K562 (cell line): ENCODE data around the gene DIO3. TPM values are rescaled to one million over a fixed set of nuclear protein-coding genes. Genes with fewer than 3 reads are reported as not detected.

Experiments used
- ATAC-seq: fragments of 200-7000 bp; cut with Tn5 transposase; 3 replicates; pipeline ENCODE4 v1.9.1; 2020; ENCODE audit warnings: moderate library complexity
- BruUV-seq: library from RNA; stranded (reverse); fragments of 400-500 nt; replicated peaks from 2 replicates; lab custom pipeline; 2021; lab: Mats Ljungman, UMichigan
- CTCF ChIA-PET: fragments of 300-600 bp; formaldehyde crosslinking; extraction: SDS; loops from one replicate; lab custom pipeline; 2021; ENCODE audit warnings: low intra/inter-chr PET ratio; lab: Yijun Ruan, JAX
- POLR2A ChIA-PET: fragments of 300-600, 350-650 bp; sonication (Branson Sonifier 250); formaldehyde crosslinking; extraction: SDS; loops from one replicate; lab custom pipeline; 2021; ENCODE audit warnings: antibody characterized with exemption, inconsistent platforms; lab: Yijun Ruan, JAX
- DNase-seq, 4 experiments: peaks; one replicate each; pipeline versions ENCODE4 v3.0.0 to v3.0.0-alpha.2; 2011 to 2018; ENCODE audit warnings: low spot score in 3 of 4, mixed read lengths in 3 of 4; ENCODE audit errors: extremely low read depth in 1 of 4
- FAIRE-seq: peaks from 2 replicates; lab custom pipeline; 2011; peaks lifted over from hg19 to GRCh38; lab: Jason Lieb, UNC
- H2AFZ ChIP-seq: 2 replicates; pipeline ENCODE4 v1.6.0; 2011; ENCODE audit warnings: low read depth, low read length, control low read depth, inconsistent platforms
- H3K27ac ChIP-seq: fragments of 200-600 bp; 3 replicates; pipeline ENCODE4 v1.8.0; 2011; ENCODE audit warnings: low read depth, mild to moderate bottlenecking, control low read depth, inconsistent platforms, low read length, moderate library complexity, mixed read lengths; ENCODE audit errors: extremely low read depth
- H3K27me3 ChIP-seq, 2 experiments: fragments of 300-600 bp in 1 of 2; 2 replicates in 1 of 2; 3 replicates in 1 of 2; pipeline versions ENCODE4 v1.6.0 to v1.8.0; 2011; ENCODE audit warnings: inconsistent platforms in 2 of 2, low read length in 2 of 2, mild to moderate bottlenecking in 1 of 2, mixed read lengths in 1 of 2, moderate library complexity in 1 of 2; ENCODE audit not compliant: control insufficient read depth in 2 of 2, insufficient read depth in 2 of 2
- H3K36me3 ChIP-seq: fragments of 300-600 bp; 3 replicates; pipeline ENCODE4 v1.8.0; 2011; ENCODE audit warnings: mild to moderate bottlenecking, low read length, inconsistent platforms; ENCODE audit not compliant: control insufficient read depth, insufficient read depth
- H3K4me1 ChIP-seq, 2 experiments: fragments of 200-600 bp in 1 of 2; replicated peaks in 1 of 2; 2 replicates in 1 of 2; 3 replicates in 1 of 2; pipeline versions ENCODE4 v1.5.1 to v1.8.0; 2011; ENCODE audit warnings: inconsistent platforms in 2 of 2, low read length in 2 of 2, mild to moderate bottlenecking in 1 of 2, mixed read lengths in 1 of 2, moderate library complexity in 1 of 2; ENCODE audit not compliant: control insufficient read depth in 2 of 2, insufficient read depth in 2 of 2
- H3K4me2 ChIP-seq: 2 replicates; pipeline ENCODE4 v1.6.1; 2011; ENCODE audit warnings: low read length, control low read depth, inconsistent platforms, mixed read lengths; ENCODE audit not compliant: insufficient read depth
- H3K4me3 ChIP-seq: fragments of 200-600 bp; sonication (generic), shearing (Covaris generic); 2 replicates; pipeline ENCODE4 v1.5.1; 2016; ENCODE audit warnings: control low read depth, inconsistent platforms
- H3K79me2 ChIP-seq: fragments of 200-600 bp; 3 replicates; pipeline ENCODE4 v1.8.0; 2011; ENCODE audit warnings: low read length, inconsistent platforms; ENCODE audit not compliant: control insufficient read depth, insufficient read depth
- H3K9ac ChIP-seq, 2 experiments: 2 replicates each; pipeline versions ENCODE4 v1.6.0 to v1.6.1; 2011; ENCODE audit warnings: low read depth in 2 of 2, low read length in 2 of 2, control low read depth in 1 of 2, inconsistent platforms in 1 of 2, mild to moderate bottlenecking in 1 of 2, mixed read lengths in 1 of 2; ENCODE audit not compliant: insufficient read depth in 1 of 2
- H3K9me1 ChIP-seq: one replicate; pipeline ENCODE4 v1.6.0; 2011; ENCODE audit warnings: inconsistent platforms, mild to moderate bottlenecking, low read length, moderate library complexity; ENCODE audit not compliant: control insufficient read depth, insufficient read depth
- H3K9me3 ChIP-seq: replicated peaks from 2 replicates; pipeline ENCODE4 v1.5.1; 2011; ENCODE audit warnings: low read depth, low read length, inconsistent platforms; ENCODE audit not compliant: control insufficient read depth, insufficient read depth
- H4K20me1 ChIP-seq: replicated peaks from 2 replicates; pipeline ENCODE4 v1.6.1; 2011; ENCODE audit warnings: low read length, inconsistent platforms, mixed read lengths; ENCODE audit not compliant: control insufficient read depth, insufficient read depth
- CBFB ChIP-seq: sonication (generic); formaldehyde crosslinking; IDR thresholded peaks from 2 replicates; pipeline ENCODE4 v1.4.0; 2020; ENCODE audit warnings: mild to moderate bottlenecking, missing genetic modification reagents
- FOXA1 ChIP-seq: fragments of 450-650 bp; IDR thresholded peaks from 2 replicates; pipeline ENCODE4 v1.6.1; 2016; ENCODE audit warnings: mild to moderate bottlenecking, borderline replicate concordance
- JUND ChIP-seq, 2 experiments: IDR thresholded peaks; 2 replicates in 1 of 2; 3 replicates in 1 of 2; pipeline ENCODE4 v1.6.1; 2011; ENCODE audit warnings: borderline replicate concordance in 2 of 2, low read depth in 2 of 2, low read length in 2 of 2, improper control_type of control experiment in 1 of 2, missing biosample characterization in 1 of 2, missing genetic modification characterization in 1 of 2, missing genetic modification reagents in 1 of 2
- MAFG ChIP-seq: fragments of 450-650 bp; conservative IDR thresholded peaks from 2 replicates; pipeline ENCODE4 v1.6.1; 2016; ENCODE audit warnings: missing genetic modification characterization, missing compliant biosample characterization
- MCM5 ChIP-seq: fragments of 450-650 bp; IDR thresholded peaks from 2 replicates; pipeline ENCODE4 v1.6.1; 2016; ENCODE audit warnings: low read depth
- MTA3 ChIP-seq: fragments of 450-650 bp; formaldehyde crosslinking; IDR thresholded peaks from 2 replicates; pipeline ENCODE4 v1.6.1; 2017; ENCODE audit warnings: mild to moderate bottlenecking, borderline replicate concordance
- POLR2H ChIP-seq: IDR thresholded peaks from 2 replicates; pipeline ENCODE4 v1.6.1; 2016; ENCODE audit warnings: missing genetic modification characterization, low read depth, mild to moderate bottlenecking, control low read depth, missing compliant biosample characterization, moderate library complexity
- SOX6 ChIP-seq: fragments of 450-650 bp; IDR thresholded peaks from 2 replicates; pipeline ENCODE4 v1.6.1; 2014; ENCODE audit warnings: mild to moderate bottlenecking
- TSC22D4 ChIP-seq: fragments of 450-650 bp; IDR thresholded peaks from 2 replicates; pipeline ENCODE4 v1.6.1; 2016; ENCODE audit warnings: missing genetic modification characterization, missing biosample characterization, control low read depth
- ZKSCAN3 ChIP-seq: fragments of 250-450 bp; sonication (Bioruptor Pico); IDR thresholded peaks from 2 replicates; pipeline ENCODE4 v1.4.0; 2020
- ZKSCAN8 ChIP-seq: fragments of 200-800 bp; sonication (Bioruptor generic); IDR thresholded peaks from 2 replicates; pipeline ENCODE4 v1.6.1; 2016; ENCODE audit warnings: missing genetic modification characterization, missing compliant biosample characterization
- ZNF146 ChIP-seq: IDR thresholded peaks from one replicate; pipeline ENCODE4 v1.6.1; 2018; ENCODE audit warnings: missing compliant biosample characterization; ENCODE audit not compliant: unreplicated experiment
- ZNF24 ChIP-seq: fragments of 450-650 bp; IDR thresholded peaks from 2 replicates; pipeline ENCODE4 v1.6.1; 2016
- ZNF507 ChIP-seq: conservative IDR thresholded peaks from 2 replicates; pipeline ENCODE4 v1.6.1; 2017; ENCODE audit warnings: missing genetic modification characterization, missing compliant biosample characterization
- ZNF695 ChIP-seq: fragments of 450-650 bp; formaldehyde crosslinking; IDR thresholded peaks from 2 replicates; pipeline ENCODE4 v1.4.0; 2020; ENCODE audit warnings: mild to moderate bottlenecking, moderate library complexity
- WGBS: fragments of 100-300 bp; shearing (Covaris generic); methylation state at CpG from one replicate; pipeline ENCODE4 v1.1.6; 2016; ENCODE audit warnings: low coverage, mixed read lengths; ENCODE audit not compliant: insufficient coverage; ENCODE audit errors: missing lambda C conversion rate; 5-methylcytosine and 5-hydroxymethylcytosine counted together
- in situ Hi-C: fragments of 300-500 bp; cut with MboI; formaldehyde crosslinking; loops from 4 replicates; pipeline ENCODE4 v1.15.0; 2018; ENCODE audit warnings: inconsistent platforms, mixed read lengths
- intact Hi-C: fragments of 100-400 bp; cut with micrococcal nuclease; formaldehyde crosslinking; loops from 2 replicates; pipeline ENCODE4 v1.14.2; 2022
- polyA plus RNA-seq, 8 experiments: library from polyadenylated mRNA; depleted of rRNA in 4 of 8; stranded (reverse) in 5 of 8; unstranded in 3 of 8; fragments of >200 nt; fragmentation: Nextera tagmentation in 2 of 8; fragmentation: Illumina TruSeq in 1 of 8; extraction: Ambion mirVana in 2 of 8; extraction: Trizol in 1 of 8; gene quantifications; 2 replicates each; pipeline versions ENCODE4 v1.2.1 to v1.2.3, GENCODE V29; 2011 to 2014; ENCODE audit warnings: inconsistent platforms in 1 of 8, missing spikeins in 1 of 8
- total RNA-seq, 7 experiments: library from RNA; depleted of rRNA in 6 of 7; stranded (reverse); fragments of >200 nt in 6 of 7; fragmentation: Illumina TruSeq in 2 of 7; extraction: Trizol in 2 of 7; gene quantifications; 2 replicates each; pipeline versions ENCODE4 v1.2.1 to v1.2.3, GENCODE V29; 2011 to 2021; ENCODE audit warnings: low replicate concordance in 1 of 7
- TF ChIP-seq, protein P1 (sequence below): fragments of 450-650 bp; formaldehyde crosslinking; conservative IDR thresholded peaks from 2 replicates; pipeline ENCODE4 v1.4.0; 2022; ENCODE audit warnings: mild to moderate bottlenecking, missing genetic modification characterization
- TF ChIP-seq, protein P2 (sequence below): fragments of 150-350 bp; IDR thresholded peaks from 2 replicates; pipeline ENCODE4 v1.6.1; 2014; ENCODE audit warnings: low read depth, mild to moderate bottlenecking, low read length, borderline replicate concordance

Gene DIO3
- total and polyA plus RNA-seq, 9 of the 15 experiments (the other 6 are each of a cell fraction or from before 2014, with no cell fraction given), result not detected

DNA sequence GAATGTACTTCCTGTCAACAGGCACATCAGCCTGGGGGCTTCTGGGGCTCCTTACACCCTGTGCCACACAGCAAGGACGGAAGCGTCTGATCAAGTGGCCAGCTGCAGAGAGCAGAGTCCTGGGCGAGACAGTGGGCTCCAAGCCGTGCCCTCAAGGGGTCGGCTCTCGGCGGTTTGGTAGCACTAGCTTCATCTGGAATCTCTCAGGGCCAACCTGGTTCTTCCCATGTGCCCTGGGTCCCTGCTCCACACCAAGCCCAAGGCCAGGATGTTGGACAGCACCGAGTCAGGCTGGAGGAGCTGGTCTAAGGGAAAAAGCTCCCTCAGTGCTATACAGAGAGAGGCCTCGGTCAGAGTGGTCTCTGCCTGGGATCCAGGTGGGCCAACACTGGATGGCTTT lies 20.5 kb downstream of the DIO3 start:
- in situ Hi-C loops, result no loop called here
- ATAC-seq, result no peak

DNA sequence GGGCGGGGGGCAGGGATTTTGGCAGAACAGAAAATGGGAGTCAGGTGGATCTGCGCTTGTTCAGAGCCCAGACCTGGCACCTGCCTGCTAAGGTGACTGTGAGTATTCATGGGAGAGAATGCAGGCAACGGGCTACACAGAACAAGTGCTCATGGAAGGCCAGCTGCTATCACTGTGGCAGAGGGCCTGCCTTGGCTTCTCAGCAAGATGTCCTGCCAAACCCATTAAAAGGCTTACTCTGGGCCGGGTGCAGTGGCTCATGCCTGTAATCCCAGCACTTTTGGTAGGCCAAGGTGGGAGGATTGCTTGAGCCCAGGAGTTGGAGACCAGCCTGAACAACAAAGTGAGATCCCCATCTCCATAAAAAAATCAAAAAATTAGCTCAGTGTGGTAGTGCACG lies 21.0 kb downstream of the DIO3 start:
- peaks cover 0 to 16% of the 10 kb centered on the region in 2 experiments; a peak in 2 of 5 replicates for H3K4me1 ChIP-seq
- FAIRE-seq, result no peak
- no peak for TF ChIP-seq MCM5
- no peak for TF ChIP-seq MAFG (tag)
- no peak for TF ChIP-seq FOXA1
- TF ChIP-seq POLR2H (tag), result no peak
- no peak for TF ChIP-seq TSC22D4 (tag)
- no peak for TF ChIP-seq ZNF507 (tag)
- TF ChIP-seq MTA3, result no peak
- TF ChIP-seq, protein P1, sequence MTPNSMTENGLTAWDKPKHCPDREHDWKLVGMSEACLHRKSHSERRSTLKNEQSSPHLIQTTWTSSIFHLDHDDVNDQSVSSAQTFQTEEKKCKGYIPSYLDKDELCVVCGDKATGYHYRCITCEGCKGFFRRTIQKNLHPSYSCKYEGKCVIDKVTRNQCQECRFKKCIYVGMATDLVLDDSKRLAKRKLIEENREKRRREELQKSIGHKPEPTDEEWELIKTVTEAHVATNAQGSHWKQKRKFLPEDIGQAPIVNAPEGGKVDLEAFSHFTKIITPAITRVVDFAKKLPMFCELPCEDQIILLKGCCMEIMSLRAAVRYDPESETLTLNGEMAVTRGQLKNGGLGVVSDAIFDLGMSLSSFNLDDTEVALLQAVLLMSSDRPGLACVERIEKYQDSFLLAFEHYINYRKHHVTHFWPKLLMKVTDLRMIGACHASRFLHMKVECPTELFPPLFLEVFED (CRISPR knock-in tag), result no peak
- TF ChIP-seq, protein P2, sequence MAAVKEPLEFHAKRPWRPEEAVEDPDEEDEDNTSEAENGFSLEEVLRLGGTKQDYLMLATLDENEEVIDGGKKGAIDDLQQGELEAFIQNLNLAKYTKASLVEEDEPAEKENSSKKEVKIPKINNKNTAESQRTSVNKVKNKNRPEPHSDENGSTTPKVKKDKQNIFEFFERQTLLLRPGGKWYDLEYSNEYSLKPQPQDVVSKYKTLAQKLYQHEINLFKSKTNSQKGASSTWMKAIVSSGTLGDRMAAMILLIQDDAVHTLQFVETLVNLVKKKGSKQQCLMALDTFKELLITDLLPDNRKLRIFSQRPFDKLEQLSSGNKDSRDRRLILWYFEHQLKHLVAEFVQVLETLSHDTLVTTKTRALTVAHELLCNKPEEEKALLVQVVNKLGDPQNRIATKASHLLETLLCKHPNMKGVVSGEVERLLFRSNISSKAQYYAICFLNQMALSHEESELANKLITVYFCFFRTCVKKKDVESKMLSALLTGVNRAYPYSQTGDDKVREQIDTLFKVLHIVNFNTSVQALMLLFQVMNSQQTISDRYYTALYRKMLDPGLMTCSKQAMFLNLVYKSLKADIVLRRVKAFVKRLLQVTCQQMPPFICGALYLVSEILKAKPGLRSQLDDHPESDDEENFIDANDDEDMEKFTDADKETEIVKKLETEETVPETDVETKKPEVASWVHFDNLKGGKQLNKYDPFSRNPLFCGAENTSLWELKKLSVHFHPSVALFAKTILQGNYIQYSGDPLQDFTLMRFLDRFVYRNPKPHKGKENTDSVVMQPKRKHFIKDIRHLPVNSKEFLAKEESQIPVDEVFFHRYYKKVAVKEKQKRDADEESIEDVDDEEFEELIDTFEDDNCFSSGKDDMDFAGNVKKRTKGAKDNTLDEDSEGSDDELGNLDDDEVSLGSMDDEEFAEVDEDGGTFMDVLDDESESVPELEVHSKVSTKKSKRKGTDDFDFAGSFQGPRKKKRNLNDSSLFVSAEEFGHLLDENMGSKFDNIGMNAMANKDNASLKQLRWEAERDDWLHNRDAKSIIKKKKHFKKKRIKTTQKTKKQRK, result no peak

More for the DNA sequence above, 20.5 kb downstream of the DIO3 start:
- POLR2A ChIA-PET, result no interaction called here
- no peaks in the 10 kb centered on the region for H3K9me3 ChIP-seq
- WGBS, result 23% methylated on average over 9 of the region's 9 CpGs
- no peaks in the 10 kb centered on the region for H4K20me1 ChIP-seq
- H3K9ac ChIP-seq, result no peak overlapping the region
- CTCF ChIA-PET, result no interaction called here
- no peak for TF ChIP-seq ZNF695
- TF ChIP-seq SOX6, result no peak
- no peak for TF ChIP-seq ZKSCAN3 (CRISPR knock-in tag)
- no peak for TF ChIP-seq MCM5
- no peak for TF ChIP-seq ZNF24
- TF ChIP-seq JUND (IDR thresholded peaks at IDR 0.05; ENCODE audit: borderline replicate concordance, low read depth, low read length), result no peak
- no peak for TF ChIP-seq JUND (tag; IDR thresholded peaks at IDR 0.05; ENCODE audit: borderline replicate concordance, low read depth, low read length)
- no peak for TF ChIP-seq ZNF146
- TF ChIP-seq CBFB (CRISPR knock-in tag), result no peak
- TF ChIP-seq ZKSCAN8 (CRISPR knock-in tag), result no peak
- no peaks in the 10 kb centered on the region for H3K79me2 ChIP-seq
- FAIRE-seq (no peak), DNase-seq (no peak)
- BruUV-seq, result no TSS peak
- H3K36me3 ChIP-seq, result no peaks in the 10 kb centered on the region
- H3K27ac ChIP-seq, result no peak overlapping the region
- H2AFZ ChIP-seq, result no peak overlapping the region
- no peaks in the 10 kb centered on the region; a peak in 1 of 5 replicates for H3K27me3 ChIP-seq
- peaks cover 0 to 16% of the 10 kb centered on the region in 2 experiments; a peak in 2 of 5 replicates for H3K4me1 ChIP-seq
- intact Hi-C loops, result no loop called here
- no peaks in the 10 kb centered on the region for H3K9me1 ChIP-seq
- H3K4me2 ChIP-seq, result no peak overlapping the region
- no peak overlapping the region for H3K4me3 ChIP-seq

More for the DNA sequence above, 21.0 kb downstream of the DIO3 start:
- 0% methylated on average over 1 of the region's 5 CpGs for WGBS
- Histone ChIP-seq H3K27ac (no peak overlapping the region), H3K4me3 (no peak overlapping the region), H3K79me2 (no peaks in the 10 kb centered on the region), H3K4me2 (no peak overlapping the region), H4K20me1 (no peaks in the 10 kb centered on the region), H3K9me3 (no peaks in the 10 kb centered on the region), H3K36me3 (no peaks in the 10 kb centered on the region), H3K27me3 (no peaks in the 10 kb centered on the region; a peak in 1 of 5 replicates), H2AFZ (no peak overlapping the region), H3K9me1 (no peaks in the 10 kb centered on the region), H3K9ac (no peak overlapping the region)
- POLR2A ChIA-PET, result interaction anchor here (0.8 kb wide), 1 partner anchor 45 kb away, joined by 5 read pairs; no protein-coding TSS in a partner anchor
- in situ Hi-C loops, result no loop called here
- DNase-seq (no peak), ATAC-seq (no peak)
- intact Hi-C loops, result no loop called here
- CTCF ChIA-PET, result no interaction called here
- no TSS peak for BruUV-seq
